GM18858 (cell line): Measurements from ENCODE around the gene SELENOW.

Experiments used
- ATAC-seq: cut with Tn5 transposase; IDR thresholded peaks from one replicate; pipeline ENCODE4 v1.9.1; 2021; ENCODE audit not compliant: unreplicated experiment

SELENOW gene

GRCh38 chr19:47819858-47820257 lies 41.4 kb downstream of the SELENOW start:
- no peak for ATAC-seq

GRCh38 chr19:47820410-47820809 lies 41.9 kb downstream of the SELENOW start:
- no peak for ATAC-seq

- no peak for ATAC-seq
Measured at GRCh38 chr19:47821460-47822020, 43.0 kb downstream of the SELENOW start, which contains the start of gene CRX. Gene CRX (plus strand): TSS chr19:47821937. CDS start chr19:47834444, 12,507 bp downstream.

GRCh38 chr19:47824396-47824795 lies 45.9 kb downstream of the SELENOW start:
- ATAC-seq = no peak

GRCh38 chr19:47826800-47827199 lies 48.3 kb downstream of the SELENOW start:
- ATAC-seq = no peak

- no peak for ATAC-seq
Measured at GRCh38 chr19:47832723-47833122, 54.2 kb downstream of the SELENOW start.
